Fibroblast of lung (primary cell): ENCODE data around the gene AGRN.

Source experiments
- CTCF ChIP-seq, 2 donors: IDR thresholded peaks in 1 of 2; conservative IDR thresholded peaks in 1 of 2; 1 replicate in 1 of 2; 2 replicates in 1 of 2; pipeline ENCODE4 v1.5.1; 2011 to 2012; ENCODE audit warnings: low read length in 2 of 2, control low read depth in 1 of 2, inconsistent platforms in 1 of 2, low read depth in 1 of 2, mild to moderate bottlenecking in 1 of 2
- EZH2 ChIP-seq: IDR thresholded peaks from 2 replicates; pipeline ENCODE4 v1.5.1; 2012; ENCODE audit warnings: low read length, control low read depth, mild to moderate bottlenecking; ENCODE audit errors: missing control alignments

GRCh38 chr1:1055841-1056736 lies 36.2 kb downstream of the AGRN start:
- TF ChIP-seq EZH2 (no peak), CTCF (conservative IDR thresholded peaks at IDR 0.05 in 1 of 2, IDR thresholded peaks at IDR 0.05 in 1 of 2; ENCODE audit: low read depth in 1 of 2, low read length in 2 of 2) (no peak)
